ENCODE results near the gene SH3TC1. TPM values are rescaled to one million over a fixed set of nuclear protein-coding genes. Genes with fewer than 3 reads are reported as not detected.

Gene SH3TC1
- total RNA-seq, 1 donor from 2014 or later = 1.2 TPM

GRCh38 chr4:8184061-8184460 is 15.0 kb upstream of the SH3TC1 start:
- Mint-ChIP-seq H3K27ac (ENCODE audit: unreplicated experiment) (no peak overlapping the region), H3K9me3 (ENCODE audit: low read depth) (no peaks in the 10 kb centered on the region)

GRCh38 chr4:8185295-8185694 is 13.8 kb upstream of the SH3TC1 start:
- peak overlapping the region; percentile 25 for H3K27ac Mint-ChIP-seq (ENCODE audit: unreplicated experiment)
- H3K9me3 Mint-ChIP-seq (ENCODE audit: low read depth) = no peaks in the 10 kb centered on the region
- no peak overlapping the region for H3K4me3 Mint-ChIP-seq (ENCODE audit: unreplicated experiment)
- DNase-seq (ENCODE audit: low spot score) = no peak
- no peaks in the 10 kb centered on the region for H3K36me3 Mint-ChIP-seq (ENCODE audit: low read depth)
- peaks cover 8% of the 10 kb centered on the region for H3K27me3 Mint-ChIP-seq (ENCODE audit: low read depth)
- TF ChIP-seq CTCF (IDR thresholded peaks at IDR 0.05) = no peak
- H3K4me1 Mint-ChIP-seq (ENCODE audit: low read depth) = peaks cover 25% of the 10 kb centered on the region

More at GRCh38 chr4:8184061-8184460, 15.0 kb upstream of the SH3TC1 start:
- H3K4me3 Mint-ChIP-seq (ENCODE audit: unreplicated experiment) = no peak overlapping the region
- no peak for TF ChIP-seq CTCF (IDR thresholded peaks at IDR 0.05)
- H3K4me1 Mint-ChIP-seq (ENCODE audit: low read depth) = peaks cover 25% of the 10 kb centered on the region
- no peaks in the 10 kb centered on the region for H3K36me3 Mint-ChIP-seq (ENCODE audit: low read depth)
- no peak for DNase-seq (ENCODE audit: low spot score)
- H3K27me3 Mint-ChIP-seq (ENCODE audit: low read depth) = peaks cover 8% of the 10 kb centered on the region

GRCh38 chr4:8185930-8186329 is 13.2 kb upstream of the SH3TC1 start:
- Mint-ChIP-seq H3K27ac (ENCODE audit: unreplicated experiment) (no peak overlapping the region), H3K9me3 (ENCODE audit: low read depth) (no peaks in the 10 kb centered on the region), H3K27me3 (ENCODE audit: low read depth) (peaks cover 6% of the 10 kb centered on the region), H3K4me1 (ENCODE audit: low read depth) (peaks cover 27% of the 10 kb centered on the region), H3K36me3 (ENCODE audit: low read depth) (no peaks in the 10 kb centered on the region), H3K4me3 (ENCODE audit: unreplicated experiment) (no peak overlapping the region)
- no peak for DNase-seq (ENCODE audit: low spot score)
- no peak for TF ChIP-seq CTCF (IDR thresholded peaks at IDR 0.05)

GRCh38 chr4:8188085-8188484 is 11.0 kb upstream of the SH3TC1 start:
- Mint-ChIP-seq H3K4me3 (ENCODE audit: unreplicated experiment) (no peak overlapping the region), H3K27me3 (ENCODE audit: low read depth) (peaks cover 5% of the 10 kb centered on the region), H3K27ac (ENCODE audit: unreplicated experiment) (no peak overlapping the region), H3K9me3 (ENCODE audit: low read depth) (no peaks in the 10 kb centered on the region), H3K4me1 (ENCODE audit: low read depth) (peaks cover 37% of the 10 kb centered on the region), H3K36me3 (ENCODE audit: low read depth) (no peaks in the 10 kb centered on the region)
- peak; percentile 37 for TF ChIP-seq CTCF (IDR thresholded peaks at IDR 0.05)
- no peak for DNase-seq (ENCODE audit: low spot score)

GRCh38 chr4:8188743-8189550 is 10.1 kb upstream of the SH3TC1 start:
- H3K4me3 Mint-ChIP-seq (ENCODE audit: unreplicated experiment) = no peak overlapping the region
- H3K36me3 Mint-ChIP-seq (ENCODE audit: low read depth) = no peaks in the 10 kb centered on the region
- DNase-seq (ENCODE audit: low spot score) = no peak
- H3K27ac Mint-ChIP-seq (ENCODE audit: unreplicated experiment) = no peak overlapping the region
- H3K4me1 Mint-ChIP-seq (ENCODE audit: low read depth) = peaks cover 29% of the 10 kb centered on the region
- no peaks in the 10 kb centered on the region for H3K9me3 Mint-ChIP-seq (ENCODE audit: low read depth)
- TF ChIP-seq CTCF (IDR thresholded peaks at IDR 0.05) = no peak
- H3K27me3 Mint-ChIP-seq (ENCODE audit: low read depth) = peaks cover 5% of the 10 kb centered on the region

Data from chondrocyte (in vitro differentiated cells).